Measurements from ENCODE around the gene GDPD2. TPM values are rescaled to one million over a fixed set of nuclear protein-coding genes. Genes with fewer than 3 reads are reported as not detected.

Gene GDPD2
- total RNA-seq, 2 donors from 2014 or later = 23.3 to 23.5 TPM

Other genes with a start within 250 kb of the GDPD2 start
- gene DGAT2L6, start 245.8 kb upstream of the GDPD2 start, total RNA-seq = not detected
- gene AWAT1, start 188.7 kb upstream of the GDPD2 start, total RNA-seq = not detected
- 1 to 10 TPM; 1.9 to 2.3 TPM for gene P2RY4, start 163.1 kb upstream of the GDPD2 start, total RNA-seq
- gene ARR3, start 155.0 kb upstream of the GDPD2 start, total RNA-seq = 1 to 10 TPM in 1 of 2 donors, under 1 TPM in 1; 0.64 to 1.2 TPM
- under 1 TPM in 1 of 2 donors, not detected in 1; 0.34 TPM for gene RAB41, start 141.1 kb upstream of the GDPD2 start, total RNA-seq
- 10 to 100 TPM; 44.8 to 45.9 TPM for gene PDZD11, start 133.4 kb upstream of the GDPD2 start, total RNA-seq
- gene KIF4A, start 133.2 kb upstream of the GDPD2 start, total RNA-seq = 1 to 10 TPM; 2.2 to 6.7 TPM
- 10 to 100 TPM; 69.6 to 88.9 TPM for gene DLG3, start 21.5 kb downstream of the GDPD2 start, total RNA-seq